Aorta (tissue), 5 donors: ENCODE data around the gene CHID1. TPM values are rescaled to one million over a fixed set of nuclear protein-coding genes. Genes with fewer than 3 reads are reported as not detected.
A peak's percentile ranks its signal among the peaks of the same experiment; 100 is the strongest.

Experiments used
- ATAC-seq: fragments of 200-7000 bp; cut with Tn5 transposase; one replicate; pipeline ENCODE4 v1.9.1; 2022; ENCODE audit warnings: moderate library complexity; ENCODE audit not compliant: low FRiP score
- DNase-seq, 2 donors: peaks; one replicate each; pipeline ENCODE4 v3.0.0-alpha.2; 2020
- H3K27ac ChIP-seq, 2 donors: one replicate each; pipeline ENCODE4 v1.5.1; 2013; ENCODE audit warnings: low read length in 2 of 2, mild to moderate bottlenecking in 2 of 2, moderate library complexity in 2 of 2, control low read depth in 1 of 2, inconsistent platforms in 1 of 2, low read depth in 1 of 2
- H3K27me3 ChIP-seq, 2 donors: one replicate each; pipeline ENCODE4 v1.6.1; 2013; ENCODE audit warnings: control low read depth in 1 of 2, low read length in 1 of 2, mild to moderate bottlenecking in 1 of 2, moderate library complexity in 1 of 2; ENCODE audit not compliant: insufficient read depth in 2 of 2, control insufficient read depth in 1 of 2
- H3K36me3 ChIP-seq, 2 donors: one replicate each; pipeline ENCODE4 v1.6.1; 2013; ENCODE audit warnings: control low read depth in 1 of 2, low read length in 1 of 2, mild to moderate bottlenecking in 1 of 2; ENCODE audit not compliant: insufficient read depth in 2 of 2, control insufficient read depth in 1 of 2
- H3K4me1 ChIP-seq, 2 donors: one replicate each; pipeline ENCODE4 v1.6.1; 2013; ENCODE audit warnings: low read length in 2 of 2, control low read depth in 1 of 2, mild to moderate bottlenecking in 1 of 2, moderate library complexity in 1 of 2; ENCODE audit not compliant: insufficient read depth in 2 of 2, control insufficient read depth in 1 of 2
- H3K4me3 ChIP-seq, 2 donors: one replicate each; pipeline ENCODE4 v1.5.1; 2013; ENCODE audit warnings: low read length in 2 of 2, control low read depth in 1 of 2, mild to moderate bottlenecking in 1 of 2
- H3K9me3 ChIP-seq: one replicate; pipeline ENCODE4 v1.6.1; 2013; ENCODE audit warnings: mild to moderate bottlenecking, low read length; ENCODE audit not compliant: control insufficient read depth
- WGBS, 2 donors: extraction: QIAGEN DNeasy Blood & Tissue Kit; methylation state at CpG; one replicate each; pipeline ENCODE4 v1.1.7; 2013; 5-methylcytosine and 5-hydroxymethylcytosine counted together
- intact Hi-C, 2 donors: fragments of 100-400 bp; cut with DNase I; formaldehyde crosslinking; loops; one replicate each; pipeline versions ENCODE4 v1.14.2 to v1.15.0; 2022
- polyA plus RNA-seq, 2 donors: library from polyadenylated mRNA; stranded (reverse); fragments of 200-250 nt; gene quantifications; one replicate each; pipeline ENCODE4 v1.2.3, GENCODE V29; 2013
- total RNA-seq, 2 donors: library from RNA; stranded (reverse); fragmentation: NEBNext Ultra II Directional; extraction: Animal tissue kit (Norgen Biotek cat#: 25700); gene quantifications; one replicate each; pipeline ENCODE4 v1.2.1, GENCODE V29; 2021
- donor health status: healthy with polysubstance abuse.
- donor health status: Bipolar disorder and iron deficiency.
- donor health status: DM: no; HTN: no; CAD: no.
- donor health status: DM: no; HTN: no; CAD: no.
- donor health status: DM: yes; HTN: yes; CAD: no.

Gene CHID1
- total and polyA plus RNA-seq, 4 donors = 29.6 to 77.4 (median 57.8) TPM

DNA sequence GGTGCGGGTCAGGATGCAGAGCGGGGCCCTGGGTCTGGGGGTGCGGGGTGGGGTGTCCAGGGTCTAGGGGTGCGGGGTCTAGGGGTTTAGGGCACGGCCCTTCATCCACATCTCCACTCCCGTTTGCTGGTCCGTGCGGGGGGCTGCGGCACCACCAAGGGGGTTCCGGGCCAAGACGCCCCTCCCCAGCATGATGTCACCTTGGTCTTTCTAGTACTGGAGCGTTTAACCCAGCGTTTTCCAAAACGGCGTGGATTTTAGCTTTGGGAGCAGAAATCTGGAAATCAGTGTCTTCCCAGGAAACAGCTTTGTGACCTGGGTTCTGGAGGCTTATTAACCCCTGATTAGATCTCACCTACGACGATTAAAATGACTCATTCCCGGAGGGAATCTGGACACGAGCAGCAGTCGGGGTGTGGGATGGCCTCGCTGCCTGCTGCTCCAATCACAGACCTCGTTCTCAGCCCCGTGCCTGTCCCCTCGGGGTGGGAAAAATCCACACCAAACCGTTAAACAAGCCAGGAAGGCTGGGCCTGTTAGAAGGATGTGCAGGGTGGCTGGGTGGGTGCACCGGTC, 15.8 kb upstream of the CHID1 start:
- ATAC-seq = peak; percentile 1
- H3K9me3 ChIP-seq = no peaks in the 10 kb centered on the region
- WGBS, 2 donors = 1% methylated on average over 24 to 26 of the region's 26 CpGs
- H3K4me1 ChIP-seq = no peaks in the 10 kb centered on the region
- no peak overlapping the region for H3K27ac ChIP-seq
- DNase-seq = peak in 1 of 2 donors; percentile 65
- intact Hi-C loops = loop anchor here (5.0 to 10.0 kb wide), 2 partner anchors 128 to 411 kb away; no protein-coding TSS in a partner anchor
- H3K4me3 ChIP-seq = peak overlapping the region; percentile 96 to 97
- no peaks in the 10 kb centered on the region for H3K27me3 ChIP-seq
- no peaks in the 10 kb centered on the region for H3K36me3 ChIP-seq

DNA sequence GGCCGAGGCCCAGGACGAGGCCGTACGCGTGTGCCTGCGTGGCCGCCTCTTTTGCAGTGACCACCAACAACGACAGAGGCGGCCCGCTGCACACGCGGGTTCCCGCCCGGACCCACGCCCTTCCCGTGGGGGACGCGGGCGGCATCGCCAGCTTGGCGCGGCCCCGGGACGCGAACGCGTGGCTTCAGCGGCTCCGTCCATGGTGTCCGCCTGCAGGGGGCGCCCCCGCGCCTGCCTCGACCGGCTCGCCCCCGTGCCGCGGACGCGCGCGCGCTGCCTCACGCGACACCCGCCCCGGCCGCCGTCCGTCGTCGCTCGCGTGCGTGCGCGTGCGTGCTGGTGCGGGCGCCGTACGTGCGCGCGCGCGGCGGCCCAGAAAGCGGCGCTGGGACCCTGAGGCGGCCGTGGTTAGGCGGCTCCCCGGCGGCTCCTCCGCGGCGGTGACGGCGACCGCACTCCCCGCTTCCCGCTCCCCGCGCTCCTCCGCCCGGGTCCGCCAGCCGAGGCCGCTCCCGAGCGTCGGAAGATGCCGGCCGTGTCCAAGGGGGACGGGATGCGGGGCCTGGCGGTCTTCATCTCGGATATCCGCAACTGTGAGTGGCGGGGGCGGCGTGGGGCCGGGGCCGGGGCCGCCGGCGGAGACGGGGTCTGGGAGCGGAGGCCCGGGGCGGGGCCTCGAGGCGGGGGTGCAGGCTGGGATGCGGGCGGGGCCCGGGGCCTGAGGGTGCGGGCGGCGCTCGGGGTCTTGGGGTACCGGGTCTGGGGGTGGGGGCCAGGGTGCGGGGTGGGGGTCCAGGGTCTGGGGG, 15.1 kb upstream of the CHID1 start, which contains the start of gene AP2A2:
Gene AP2A2 (plus strand): TSS at position 375 of the 806 bp plus-strand sequence. CDS start 152 bp downstream, at position 527.
- 4 to 5% methylated on average over 73 to 124 of the region's 124 CpGs for WGBS, 2 donors
- intact Hi-C loops = loop anchor here (5.0 to 10.0 kb wide), 2 partner anchors 129 to 412 kb away; no protein-coding TSS in a partner anchor
- Histone ChIP-seq H3K9me3 (no peaks in the 10 kb centered on the region), H3K27ac (peak within 1 kb of the TSS; percentile 7 to 62), H3K36me3 (no peaks in the 10 kb centered on the region), H3K4me3 (peak within 1 kb of the TSS; percentile 96 to 97), H3K4me1 (no peaks in the 10 kb centered on the region), H3K27me3 (no peaks in the 10 kb centered on the region)
- DNase-seq (peak; percentile 94 to 96), ATAC-seq (peak; percentile 91)

- intact Hi-C loops = loop anchor here (5.0 to 10.0 kb wide), 2 partner anchors 130 to 412 kb away; no protein-coding TSS in a partner anchor
- DNase-seq (peak in 1 of 2 donors; percentile 60), ATAC-seq (no peak)
- H3K36me3 ChIP-seq = no peaks in the 10 kb centered on the region
- no peaks in the 10 kb centered on the region for H3K4me1 ChIP-seq
- no peaks in the 10 kb centered on the region for H3K9me3 ChIP-seq
- WGBS, 2 donors = 74 to 75% methylated on average over 27 to 28 of the region's 28 CpGs
- H3K27ac ChIP-seq = no peak overlapping the region
- H3K27me3 ChIP-seq = no peaks in the 10 kb centered on the region
- H3K4me3 ChIP-seq = no peak overlapping the region
Observed at GRCh38 chr11:925158-925495, 14.5 kb upstream of the CHID1 start.

GRCh38 chr11:924406-925157, 14.0 kb upstream of the CHID1 start:
- WGBS, 2 donors = 68 to 72% methylated on average over 18 of the region's 18 CpGs
- no peaks in the 10 kb centered on the region for H3K27me3 ChIP-seq
- H3K36me3 ChIP-seq = no peaks in the 10 kb centered on the region
- no peaks in the 10 kb centered on the region for H3K4me1 ChIP-seq
- intact Hi-C loops = loop anchor here (5.0 to 10.0 kb wide), 2 partner anchors 130 to 413 kb away; no protein-coding TSS in a partner anchor
- H3K4me3 ChIP-seq = no peak overlapping the region
- no peak overlapping the region for H3K27ac ChIP-seq
- DNase-seq (no peak), ATAC-seq (peak; percentile 23)
- no peaks in the 10 kb centered on the region for H3K9me3 ChIP-seq

GRCh38 chr11:923691-924405, 13.2 kb upstream of the CHID1 start:
- H3K4me3 ChIP-seq = no peak overlapping the region
- no peaks in the 10 kb centered on the region for H3K9me3 ChIP-seq
- DNase-seq (no peak), ATAC-seq (no peak)
- H3K27me3 ChIP-seq = no peaks in the 10 kb centered on the region
- WGBS, 2 donors = 77 to 81% methylated on average over 17 to 19 of the region's 19 CpGs
- H3K36me3 ChIP-seq = no peaks in the 10 kb centered on the region
- H3K4me1 ChIP-seq = no peaks in the 10 kb centered on the region
- intact Hi-C loops = loop anchor here in 1 of 2 donors (10.0 kb wide), 1 partner anchor 131 kb away; no protein-coding TSS in a partner anchor
- no peak overlapping the region for H3K27ac ChIP-seq

DNA sequence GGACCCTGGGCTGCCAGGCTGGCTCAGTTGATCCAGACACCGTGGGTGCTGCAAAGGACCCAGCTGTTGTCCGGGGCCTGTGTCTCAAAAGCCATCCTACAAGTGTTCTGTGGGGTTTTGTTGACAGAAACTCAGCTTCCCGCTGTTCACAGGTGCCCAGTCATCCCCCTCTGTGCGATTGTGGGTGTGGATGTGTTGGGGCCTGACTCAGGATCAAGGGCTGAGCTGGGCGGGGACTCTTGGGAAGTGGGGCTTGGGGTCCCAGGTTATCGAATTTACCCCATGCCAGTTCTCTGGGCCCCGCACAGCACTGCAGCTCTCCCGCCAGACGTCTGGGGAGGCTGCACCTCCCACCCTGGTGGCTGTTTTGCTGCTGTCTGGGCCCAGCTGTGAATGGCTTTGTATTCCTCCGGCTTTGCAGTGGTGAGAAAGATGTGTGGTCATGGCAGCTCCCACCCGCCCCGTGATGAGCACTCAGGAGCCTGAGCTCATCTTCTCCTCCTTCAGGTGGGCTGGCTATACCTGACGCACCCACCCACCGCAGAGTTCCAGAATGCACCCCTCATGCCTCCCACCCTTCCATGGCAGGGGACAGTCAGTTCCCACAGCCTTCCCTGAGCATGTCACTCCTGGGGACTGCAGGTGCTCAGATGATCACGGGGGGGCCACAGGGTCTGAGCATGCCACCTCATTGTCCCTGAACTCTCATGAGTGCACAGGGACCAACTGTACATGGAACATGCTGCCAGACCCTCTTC, 11.5 kb upstream of the CHID1 start:
- 80 to 81% methylated on average over 15 of the region's 15 CpGs for WGBS, 2 donors
- intact Hi-C loops = loop anchor here in 1 of 2 donors (10.0 kb wide), 1 partner anchor 133 kb away; no protein-coding TSS in a partner anchor
- Histone ChIP-seq H3K27me3 (no peaks in the 10 kb centered on the region), H3K9me3 (no peaks in the 10 kb centered on the region), H3K4me3 (no peak overlapping the region), H3K27ac (no peak overlapping the region), H3K4me1 (no peaks in the 10 kb centered on the region), H3K36me3 (no peaks in the 10 kb centered on the region)
- DNase-seq (no peak), ATAC-seq (no peak)

GRCh38 chr11:917426-917825, 6.8 kb upstream of the CHID1 start:
- Histone ChIP-seq H3K4me1 (no peaks in the 10 kb centered on the region), H3K27me3 (no peaks in the 10 kb centered on the region), H3K4me3 (no peak overlapping the region), H3K36me3 (no peaks in the 10 kb centered on the region), H3K27ac (no peak overlapping the region), H3K9me3 (no peaks in the 10 kb centered on the region)
- no peak for ATAC-seq
- no peak for DNase-seq
- intact Hi-C loops = no loop called here
- 87 to 92% methylated on average over 8 of the region's 8 CpGs for WGBS, 2 donors
